Gastrocnemius medialis (tissue), 4 donors: ENCODE results near the gene SLC2A4RG.

ENCODE experiments used
- CTCF ChIP-seq, 5 experiments: fragments of 450-650 bp in 3 of 5; fragments of 200-600 bp in 2 of 5; sonication (generic) in 2 of 5; IDR thresholded peaks in 4 of 5; conservative IDR thresholded peaks in 1 of 5; 1 replicate in 4 of 5; 2 replicates in 1 of 5; pipeline ENCODE4 v1.5.1; 2016 to 2019; ENCODE audit warnings: antibody characterized with exemption in 5 of 5, mild to moderate bottlenecking in 3 of 5, moderate library complexity in 3 of 5
- POLR2A ChIP-seq, 2 donors: fragments of 450-650 bp; IDR thresholded peaks; one replicate each; pipeline ENCODE4 v1.6.1; 2017; ENCODE audit warnings: antibody characterized with exemption in 2 of 2, mild to moderate bottlenecking in 2 of 2, moderate library complexity in 2 of 2

GRCh38 chr20:63740070-63740626, 572 bp downstream of the SLC2A4RG start:
- TF ChIP-seq POLR2A (IDR thresholded peaks at IDR 0.05) (no peak), CTCF (IDR thresholded peaks at IDR 0.05 in 4 of 5, conservative IDR thresholded peaks at IDR 0.05 in 1 of 5) (no peak)
